Dedifferentiated amniotic fluid mesenchymal stem cell (primary cell): ENCODE data around the gene GEMIN2.
A peak's percentile ranks its signal among the peaks of the same experiment; 100 is the strongest.
"Not testable (repeated sequence)": the region's sequence is repeated elsewhere in the genome, so short reads cannot be mapped to it uniquely, and the experiment has no call there.

Source experiments
- DNase-seq: peaks from one replicate; pipeline ENCODE4 v3.0.0-alpha.2; 2016; ENCODE audit errors: extremely low spot score

The GEMIN2 gene

GRCh38 chr14:39109893-39110715 is 4.0 kb upstream of the GEMIN2 start:
- DNase-seq, result no peak

DNA sequence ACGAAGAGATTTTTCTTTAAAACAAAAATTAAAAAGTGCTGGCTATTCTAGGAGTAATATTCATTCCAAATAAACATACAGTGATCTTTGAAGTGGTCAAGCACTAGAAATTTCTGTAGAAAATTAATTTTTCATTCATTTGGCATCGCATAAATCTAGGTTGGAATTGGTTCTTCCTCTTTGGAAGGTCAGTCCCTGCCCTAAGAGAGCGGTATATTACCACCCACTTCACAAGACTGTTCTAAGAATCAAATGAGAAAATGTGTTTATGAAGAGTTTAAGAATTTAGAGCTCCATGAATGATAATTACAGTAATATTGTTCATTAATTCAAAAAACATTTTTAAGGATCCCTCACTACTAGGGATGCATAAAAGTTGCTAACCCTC is 444 bp upstream of the GEMIN2 start:
- DNase-seq, result no peak

GRCh38 chr14:39122330-39123138 is 8.4 kb downstream of the GEMIN2 start:
- no peak for DNase-seq

DNA sequence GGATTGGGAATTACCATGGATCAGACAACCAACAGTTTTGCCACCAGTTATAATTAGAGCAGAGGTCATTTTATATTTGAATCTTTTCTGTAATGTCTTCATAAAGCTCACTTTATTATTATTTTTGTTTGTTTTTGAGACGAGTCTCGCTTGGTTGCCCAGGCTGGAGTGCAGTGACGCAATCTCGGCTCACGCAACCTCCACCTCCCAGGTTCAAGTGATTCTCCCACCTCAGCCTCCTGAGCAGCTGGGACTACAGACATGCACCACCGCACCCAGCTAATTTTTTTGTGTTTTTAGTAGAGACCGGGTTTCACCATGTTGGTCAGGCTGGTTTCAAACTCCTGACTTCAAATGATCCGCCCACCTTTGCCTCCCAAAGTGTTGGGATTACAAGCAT is 23.7 kb downstream of the GEMIN2 start:
- DNase-seq, result not testable (repeated sequence)

DNA sequence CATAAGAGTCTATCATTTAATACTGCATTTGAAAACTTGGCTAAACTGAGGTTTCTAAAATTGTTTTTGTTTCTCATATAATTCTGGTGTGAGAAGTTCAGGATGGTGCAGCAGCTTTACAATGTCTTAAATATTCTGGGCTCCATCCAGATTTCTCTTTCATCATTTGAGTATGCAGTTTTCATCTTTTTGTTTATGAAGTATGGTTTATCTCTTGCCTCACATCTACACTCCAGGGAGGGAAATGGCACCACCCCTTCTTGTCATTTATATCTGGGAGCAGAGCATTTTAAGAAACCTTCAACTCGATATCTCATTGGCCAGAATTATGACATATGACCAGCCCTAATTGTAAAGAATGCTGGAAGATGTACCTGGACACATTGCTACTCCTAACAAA is 24.3 kb downstream of the GEMIN2 start:
- DNase-seq, result peak; percentile 16

GRCh38 chr14:39140170-39140569 is 26.0 kb downstream of the GEMIN2 start:
- no peak for DNase-seq

DNA sequence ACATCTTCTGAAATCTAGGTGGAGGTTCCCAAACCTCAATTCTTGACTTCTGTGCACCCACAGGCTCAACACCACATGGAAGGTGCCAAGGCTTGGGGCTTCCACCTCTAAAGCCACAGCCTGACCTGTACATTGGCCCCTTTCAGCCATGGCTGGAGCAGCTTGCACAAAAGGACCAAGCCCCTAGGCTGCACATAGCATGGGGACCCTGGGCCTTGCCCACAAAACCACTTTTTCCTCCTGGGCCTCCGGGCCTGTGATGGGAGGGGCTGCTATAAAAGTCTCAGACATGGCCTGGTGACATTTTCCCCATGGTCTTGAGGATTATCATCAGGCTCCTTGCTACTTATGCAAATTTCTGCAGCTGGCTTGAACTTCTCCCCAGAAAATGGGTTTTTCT is 27.5 kb downstream of the GEMIN2 start:
- DNase-seq, result not testable (repeated sequence)

DNA sequence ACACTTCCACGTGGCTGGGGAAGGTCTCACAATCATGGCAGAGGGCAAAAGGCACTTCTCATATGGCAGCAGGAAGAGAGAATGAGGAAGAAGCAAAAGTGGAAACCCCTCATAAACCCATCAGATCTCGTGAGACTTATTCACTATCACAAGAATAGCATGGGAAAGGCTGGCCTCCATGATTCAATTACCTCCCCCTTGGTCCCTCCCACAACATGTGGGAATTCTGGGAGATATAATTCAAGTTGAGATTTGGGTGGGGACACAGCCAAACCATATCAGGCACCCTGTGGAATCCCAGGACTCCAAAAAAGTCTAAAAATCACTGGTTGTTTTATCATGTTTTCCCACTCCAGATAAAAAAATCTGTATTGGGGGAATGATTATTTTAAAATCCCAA is 29.1 kb downstream of the GEMIN2 start:
- not testable (repeated sequence) for DNase-seq

DNA sequence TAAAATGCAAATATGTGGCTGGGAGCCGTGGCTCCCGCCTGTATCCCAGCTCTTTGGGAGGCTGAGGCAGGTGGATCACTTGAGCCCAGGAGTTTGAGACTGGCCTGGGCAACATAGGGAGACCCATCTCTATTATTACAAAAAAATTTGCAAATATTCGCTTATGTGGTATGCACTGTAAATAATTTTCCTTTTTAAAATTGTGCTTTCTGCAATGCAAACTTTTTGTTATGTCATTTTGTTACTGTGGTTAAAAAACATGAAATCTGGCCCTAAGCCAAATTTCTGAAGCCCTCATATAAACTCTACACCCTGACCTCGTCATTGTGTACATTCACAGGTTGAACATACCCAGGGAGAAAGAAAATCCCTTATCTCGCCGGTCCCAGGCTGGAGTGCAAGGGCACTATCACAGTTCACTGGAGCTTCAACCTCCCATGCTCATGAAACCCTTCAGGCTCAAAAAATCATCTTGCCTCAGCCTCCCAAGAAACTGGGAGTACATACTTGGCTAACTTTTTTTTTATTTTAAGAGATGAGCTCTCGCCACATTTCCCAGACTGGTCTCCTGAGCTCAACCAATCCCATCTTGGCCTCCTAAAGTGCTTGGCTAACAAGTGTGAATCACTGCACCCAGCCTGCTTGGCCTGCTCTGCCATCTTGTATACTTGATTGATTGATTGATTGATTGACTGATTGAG is 31.3 kb downstream of the GEMIN2 start:
- DNase-seq, result no peak

- DNase-seq, result no peak
Measured at GRCh38 chr14:39154594-39155189, 40.6 kb downstream of the GEMIN2 start.

DNA sequence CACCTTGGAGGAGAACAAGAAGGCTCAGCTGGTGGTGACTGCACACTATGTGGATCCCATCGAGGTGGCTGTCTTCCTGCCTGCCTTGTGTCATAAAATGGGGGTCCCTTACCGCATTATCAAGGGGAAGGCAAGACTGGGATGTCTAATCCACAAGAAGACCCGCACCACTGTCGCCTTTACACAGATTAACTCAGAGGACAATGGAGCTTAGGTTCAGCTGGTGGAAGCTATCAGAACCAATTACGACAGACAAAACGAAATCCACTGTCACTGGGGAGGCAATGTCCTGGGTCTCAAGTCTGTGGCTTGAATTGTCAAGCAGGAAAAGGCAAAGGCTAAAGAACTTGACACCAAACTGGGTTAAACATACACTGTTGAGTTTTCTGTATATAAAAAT is 43.4 kb downstream of the GEMIN2 start:
- no peak for DNase-seq

DNA sequence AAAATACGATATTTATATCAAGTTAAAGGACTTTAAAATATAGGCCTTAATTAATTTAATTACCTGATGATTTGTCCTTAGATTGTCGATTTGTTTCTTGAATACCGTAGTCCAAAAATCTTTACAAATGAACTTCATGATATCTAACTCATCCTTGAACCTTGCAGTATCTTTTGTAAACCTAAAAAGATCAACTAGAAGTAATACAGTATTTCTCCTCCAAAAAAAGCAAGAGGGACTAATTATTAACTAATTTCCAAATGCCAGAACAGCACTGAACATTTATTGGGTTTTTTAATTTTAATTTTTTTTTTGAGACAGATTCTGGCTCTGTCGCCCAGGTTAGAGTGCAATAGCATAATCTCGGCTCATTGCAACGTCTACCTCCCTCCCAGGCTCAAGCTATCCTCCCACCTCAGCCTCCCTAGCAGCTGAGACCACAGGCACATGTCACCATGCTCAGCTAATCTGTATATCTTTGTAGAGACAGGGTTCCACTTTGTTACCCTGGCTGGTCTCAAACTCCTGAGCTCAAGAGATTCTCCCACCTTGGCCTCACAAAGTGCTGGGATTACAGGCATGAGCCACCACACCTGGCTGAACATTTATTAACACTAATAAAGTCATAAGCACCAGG is 44.2 kb downstream of the GEMIN2 start:
- DNase-seq, result no peak

- DNase-seq, result no peak
Measured at GRCh38 chr14:39160494-39160893, 46.4 kb downstream of the GEMIN2 start.

GRCh38 chr14:39167797-39168320 is 53.7 kb downstream of the GEMIN2 start:
- not testable (repeated sequence) for DNase-seq

- DNase-seq, result no peak
Measured at GRCh38 chr14:39168591-39168990, 54.5 kb downstream of the GEMIN2 start.

- no peak for DNase-seq
Measured at GRCh38 chr14:39169541-39169900, 55.4 kb downstream of the GEMIN2 start.

- no peak for DNase-seq
Measured at GRCh38 chr14:39173198-39173597, 59.1 kb downstream of the GEMIN2 start.

DNA sequence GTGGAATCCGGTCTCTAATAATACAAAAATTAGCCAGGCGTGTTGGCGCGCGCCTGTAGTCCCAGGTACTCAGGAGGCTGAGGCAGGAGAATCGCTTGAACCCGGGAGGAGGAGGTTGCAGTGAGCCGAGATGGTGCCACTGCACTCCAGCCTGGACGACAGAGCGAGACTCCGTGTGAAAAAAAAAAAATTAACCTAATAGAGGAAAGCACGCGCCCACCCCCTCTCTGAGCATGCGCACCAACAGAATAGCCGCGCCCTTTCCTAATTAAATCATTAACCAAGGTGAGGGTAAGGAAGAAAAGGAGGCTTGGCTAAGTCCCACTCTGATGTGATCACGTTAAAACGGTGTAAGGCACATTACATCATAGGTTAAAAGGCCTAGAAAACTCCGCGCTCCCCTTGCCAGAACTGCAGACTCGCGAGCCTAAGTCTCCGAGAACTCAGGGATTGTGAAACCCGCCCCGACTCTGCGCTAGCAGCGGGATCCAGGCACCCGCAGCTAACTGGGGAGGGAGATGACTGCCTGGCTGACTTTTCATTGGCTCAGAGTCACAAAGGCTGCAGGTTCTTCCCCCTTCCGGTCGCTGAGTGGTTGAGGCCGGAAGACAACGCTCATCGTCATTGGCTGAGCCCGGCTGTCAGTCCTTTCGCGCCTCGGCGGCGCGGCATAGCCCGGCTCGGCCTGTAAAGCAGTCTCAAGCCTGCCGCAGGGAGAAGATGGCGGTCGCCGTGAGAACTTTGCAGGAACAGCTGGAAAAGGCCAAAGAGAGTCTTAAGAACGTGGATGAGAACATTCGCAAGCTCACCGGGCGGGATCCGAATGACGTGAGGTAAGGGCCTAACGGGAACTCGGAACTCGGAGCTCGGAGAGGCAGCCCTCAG is 60.7 kb downstream of the GEMIN2 start, which contains the start of gene PNN:
PNN (plus strand) TSS at position 695 of the 885 bp plus-strand sequence; CDS start at position 721, 26 bp downstream.
- DNase-seq, result peak; percentile 100

DNA sequence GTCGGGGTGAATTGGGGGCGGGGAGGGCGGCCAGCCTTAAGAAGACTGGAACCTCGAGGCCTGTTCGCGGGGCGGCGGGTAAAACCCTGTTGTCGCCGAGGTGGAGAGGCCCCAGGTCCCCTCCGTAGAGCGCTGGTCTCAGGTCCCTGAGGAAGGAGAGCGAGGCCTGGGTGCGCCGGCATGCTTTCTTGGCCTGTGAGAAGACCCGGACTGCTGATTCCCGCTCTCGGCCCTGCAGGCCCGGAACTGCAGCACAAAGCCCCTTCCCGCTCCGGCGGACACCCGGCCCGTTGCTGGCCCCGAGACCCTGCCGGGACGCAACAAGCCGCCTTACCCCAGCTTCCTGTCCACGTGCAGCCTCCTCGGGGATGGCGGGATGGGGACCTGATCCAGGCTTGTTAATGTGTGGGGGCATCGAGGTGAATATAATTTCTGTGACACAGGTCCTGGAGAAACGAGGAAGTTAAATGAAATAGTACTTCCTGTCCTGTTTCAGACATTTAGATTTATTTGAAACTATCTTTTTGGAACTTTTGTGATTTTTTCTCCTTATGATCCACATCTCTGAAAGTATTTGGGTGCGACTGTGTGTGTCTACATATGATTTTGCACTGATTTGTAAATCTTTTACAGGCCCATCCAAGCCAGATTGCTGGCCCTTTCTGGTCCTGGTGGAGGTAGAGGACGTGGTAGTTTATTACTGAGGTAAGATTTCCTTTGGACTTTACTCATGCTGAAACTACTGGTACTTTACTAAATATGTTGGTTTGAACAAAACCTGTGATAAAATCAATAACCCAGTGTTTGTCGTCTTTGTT is 61.5 kb downstream of the GEMIN2 start:
- DNase-seq, result no peak
